HG03575 (cell line): ENCODE data around the gene AP1G2.

ENCODE experiments used
- ATAC-seq: cut with Tn5 transposase; IDR thresholded peaks from one replicate; pipeline ENCODE4 v1.9.1; 2021; ENCODE audit not compliant: unreplicated experiment, insufficient number of reproducible peaks, low FRiP score; ENCODE audit errors: extremely low read depth

AP1G2 gene

GRCh38 chr14:23577004-23577681 lies 9.6 kb upstream of the AP1G2 start:
- no peak for ATAC-seq

- no peak for ATAC-seq
Observed at GRCh38 chr14:23573384-23574015, 5.9 kb upstream of the AP1G2 start.

- no peak for ATAC-seq
Observed at GRCh38 chr14:23572836-23573235, 5.2 kb upstream of the AP1G2 start.

GRCh38 chr14:23572524-23572828 lies 4.9 kb upstream of the AP1G2 start:
- ATAC-seq, result no peak

- ATAC-seq, result no peak
Observed at GRCh38 chr14:23571701-23572523, 4.3 kb upstream of the AP1G2 start.

- no peak for ATAC-seq
Observed at GRCh38 chr14:23570806-23571483, 3.4 kb upstream of the AP1G2 start.

- no peak for ATAC-seq
Observed at GRCh38 chr14:23569443-23570151, 2.0 kb upstream of the AP1G2 start.

GRCh38 chr14:23568600-23569331 lies 1.2 kb upstream of the AP1G2 start:
- ATAC-seq, result no peak

- no peak for ATAC-seq
Observed at GRCh38 chr14:23568021-23568599, 519 bp upstream of the AP1G2 start.

- no peak for ATAC-seq
Observed at GRCh38 chr14:23566778-23567185, 809 bp downstream of the AP1G2 start.

GRCh38 chr14:23566112-23566777 lies 1.3 kb downstream of the AP1G2 start:
- ATAC-seq, result no peak

GRCh38 chr14:23565626-23566025 lies 2.0 kb downstream of the AP1G2 start:
- ATAC-seq, result no peak

- no peak for ATAC-seq
Observed at GRCh38 chr14:23564876-23565275, 2.7 kb downstream of the AP1G2 start.

GRCh38 chr14:23564181-23564812 lies 3.3 kb downstream of the AP1G2 start:
- ATAC-seq, result no peak

- ATAC-seq, result no peak
Observed at GRCh38 chr14:23563473-23564180, 4.0 kb downstream of the AP1G2 start.

- no peak for ATAC-seq
Observed at GRCh38 chr14:23562822-23563472, 4.6 kb downstream of the AP1G2 start.
